Measurements from ENCODE around the gene PPM1J.
"Not testable (repeated sequence)": the region's sequence is repeated elsewhere in the genome, so short reads cannot be mapped to it uniquely, and the experiment has no call there.

The PPM1J gene

GRCh38 chr1:112715264-112716053, at the start of gene PPM1J:
TSS of gene PPM1J (minus strand) at chr1:112715332. CDS start at chr1:112715301, 31 bp downstream.
- peak; percentile 70 for DNase-seq

- DNase-seq = no peak
These were observed 47.7 kb upstream of the PPM1J start for GRCh38 chr1:112762541-112763500.

- DNase-seq = no peak
These were observed 46.8 kb upstream of the PPM1J start for GRCh38 chr1:112761714-112762480.

- DNase-seq = no peak
These were observed 44.1 kb upstream of the PPM1J start for GRCh38 chr1:112759228-112759627.

- DNase-seq = no peak
These were observed 39.0 kb upstream of the PPM1J start for GRCh38 chr1:112754116-112754628.

- DNase-seq = no peak
These were observed 33.3 kb upstream of the PPM1J start for GRCh38 chr1:112748396-112748795.

- no peak for DNase-seq
These were observed 29.0 kb upstream of the PPM1J start for GRCh38 chr1:112744009-112744578.

GRCh38 chr1:112743174-112744008, 28.3 kb upstream of the PPM1J start:
- DNase-seq = no peak

- DNase-seq = no peak
These were observed 22.4 kb upstream of the PPM1J start for GRCh38 chr1:112737573-112737972.

GRCh38 chr1:112735752-112736151, 20.6 kb upstream of the PPM1J start:
- no peak for DNase-seq

- DNase-seq = no peak
These were observed 16.3 kb upstream of the PPM1J start for GRCh38 chr1:112731451-112731850.

GRCh38 chr1:112729909-112730308, 14.8 kb upstream of the PPM1J start:
- DNase-seq = no peak

GRCh38 chr1:112729011-112729410, 13.9 kb upstream of the PPM1J start:
- not testable (repeated sequence) for DNase-seq

- DNase-seq = not testable (repeated sequence)
These were observed 13.3 kb upstream of the PPM1J start for GRCh38 chr1:112728306-112728971.

GRCh38 chr1:112727716-112728115, 12.6 kb upstream of the PPM1J start:
- no peak for DNase-seq

- not testable (repeated sequence) for DNase-seq
These were observed 9.1 kb upstream of the PPM1J start for GRCh38 chr1:112724240-112724639.

- no peak for DNase-seq
These were observed 8.3 kb upstream of the PPM1J start for GRCh38 chr1:112723511-112723839.

GRCh38 chr1:112722601-112723510, 7.7 kb upstream of the PPM1J start:
- DNase-seq = peak; percentile 43

- DNase-seq = no peak
These were observed 6.9 kb upstream of the PPM1J start for GRCh38 chr1:112721966-112722524.

Data from DMS 273 treated with DMSO at 0.1 percent for 48 hours (cell line).